GM12801 (cell line): ENCODE measurements around the gene CLDN11.

ENCODE experiments used
- TF ChIP-seq, protein P1 (sequence below): IDR thresholded peaks from one replicate; pipeline ENCODE4 v1.5.1; 2011; ENCODE audit warnings: control low read depth; ENCODE audit not compliant: insufficient read length; ENCODE audit errors: extremely low read depth

Gene CLDN11

DNA sequence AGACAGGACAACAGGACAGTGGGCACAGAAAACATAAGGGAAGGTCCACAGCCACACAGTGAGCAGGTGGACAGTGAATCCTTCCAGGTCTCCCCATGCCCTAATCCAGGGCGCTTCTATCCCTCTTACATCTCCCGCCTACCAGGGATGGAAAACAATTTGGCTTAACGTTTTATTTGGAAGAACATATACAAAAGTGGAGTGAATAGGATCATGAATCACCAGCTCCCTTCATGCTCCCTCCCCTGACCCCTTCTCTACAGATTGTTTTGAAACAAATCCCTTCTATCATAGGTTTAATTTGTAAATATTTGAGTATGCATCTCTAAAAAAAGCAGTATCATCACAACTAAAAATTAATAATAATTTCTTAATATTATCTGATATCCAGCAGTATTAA lies 52.5 kb downstream of the CLDN11 start:
- TF ChIP-seq, protein P1, sequence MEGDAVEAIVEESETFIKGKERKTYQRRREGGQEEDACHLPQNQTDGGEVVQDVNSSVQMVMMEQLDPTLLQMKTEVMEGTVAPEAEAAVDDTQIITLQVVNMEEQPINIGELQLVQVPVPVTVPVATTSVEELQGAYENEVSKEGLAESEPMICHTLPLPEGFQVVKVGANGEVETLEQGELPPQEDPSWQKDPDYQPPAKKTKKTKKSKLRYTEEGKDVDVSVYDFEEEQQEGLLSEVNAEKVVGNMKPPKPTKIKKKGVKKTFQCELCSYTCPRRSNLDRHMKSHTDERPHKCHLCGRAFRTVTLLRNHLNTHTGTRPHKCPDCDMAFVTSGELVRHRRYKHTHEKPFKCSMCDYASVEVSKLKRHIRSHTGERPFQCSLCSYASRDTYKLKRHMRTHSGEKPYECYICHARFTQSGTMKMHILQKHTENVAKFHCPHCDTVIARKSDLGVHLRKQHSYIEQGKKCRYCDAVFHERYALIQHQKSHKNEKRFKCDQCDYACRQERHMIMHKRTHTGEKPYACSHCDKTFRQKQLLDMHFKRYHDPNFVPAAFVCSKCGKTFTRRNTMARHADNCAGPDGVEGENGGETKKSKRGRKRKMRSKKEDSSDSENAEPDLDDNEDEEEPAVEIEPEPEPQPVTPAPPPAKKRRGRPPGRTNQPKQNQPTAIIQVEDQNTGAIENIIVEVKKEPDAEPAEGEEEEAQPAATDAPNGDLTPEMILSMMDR: no peak

DNA sequence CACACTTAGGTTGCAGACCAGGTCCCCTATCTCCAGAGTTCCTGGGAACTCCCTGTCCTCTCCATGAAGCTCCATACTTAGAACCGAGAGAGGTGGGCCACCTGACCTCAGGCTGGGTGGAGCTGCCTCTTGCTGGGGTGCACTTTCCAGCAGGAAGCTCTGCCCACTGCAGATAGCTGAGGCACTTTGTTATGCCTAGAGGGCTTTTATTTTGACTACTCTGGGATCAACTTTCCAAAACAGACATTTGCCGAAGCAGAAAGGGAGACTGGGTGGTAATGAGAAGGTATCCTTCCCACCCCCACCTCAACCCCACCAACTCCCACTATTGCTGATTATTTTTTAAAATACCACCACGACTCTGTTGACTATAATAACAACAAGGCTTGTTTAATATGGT lies 54.7 kb downstream of the CLDN11 start:
- TF ChIP-seq, protein P1: no peak

DNA sequence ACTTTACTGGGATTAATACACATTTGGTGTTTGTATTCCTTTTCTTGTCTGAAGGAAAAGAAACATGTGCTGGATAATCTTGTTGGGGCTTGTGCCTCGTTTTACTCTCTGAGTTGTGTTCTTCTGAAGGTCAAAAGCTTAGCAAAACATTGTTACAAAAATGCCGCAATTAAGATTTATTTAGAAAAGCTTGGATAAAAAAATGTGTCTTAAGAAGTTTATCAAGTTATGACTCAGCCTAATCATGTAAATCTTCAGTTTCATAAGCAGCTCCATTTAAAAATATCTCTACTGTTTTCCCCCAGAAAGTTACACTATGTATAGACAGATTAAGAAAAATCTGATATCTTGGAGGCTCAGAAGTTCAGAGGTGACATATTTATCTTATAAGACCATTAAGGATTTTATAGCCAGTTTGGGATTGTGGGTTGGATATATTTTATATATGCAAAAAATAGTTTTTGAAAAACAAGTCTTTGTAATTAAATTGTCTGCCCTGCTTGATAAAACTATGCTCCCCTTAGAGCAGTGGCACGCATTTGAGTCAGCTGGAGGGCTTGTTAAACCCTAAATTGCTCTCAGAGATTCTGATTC lies 56.5 kb downstream of the CLDN11 start:
- TF ChIP-seq, protein P1: no peak

DNA sequence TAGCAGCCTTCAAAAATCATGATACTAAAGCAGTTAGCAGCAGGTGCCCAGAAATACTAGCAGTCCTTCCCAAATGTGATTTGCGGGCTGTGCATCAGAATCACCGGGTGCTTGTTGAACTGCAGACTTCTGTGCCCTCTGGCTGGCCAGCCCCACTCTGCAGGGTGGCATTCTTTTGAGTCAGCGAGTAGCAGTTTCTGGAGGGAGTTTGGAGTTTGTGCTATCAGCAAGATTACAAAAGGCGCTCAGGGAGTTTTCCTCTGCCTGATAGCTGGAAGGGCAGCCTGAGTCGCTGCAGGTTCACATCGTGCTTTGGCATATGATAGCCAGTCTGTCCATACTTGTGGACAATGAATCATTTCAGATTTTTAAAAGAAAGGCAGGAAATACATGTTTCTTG lies 57.6 kb downstream of the CLDN11 start:
- TF ChIP-seq, protein P1: no peak

DNA sequence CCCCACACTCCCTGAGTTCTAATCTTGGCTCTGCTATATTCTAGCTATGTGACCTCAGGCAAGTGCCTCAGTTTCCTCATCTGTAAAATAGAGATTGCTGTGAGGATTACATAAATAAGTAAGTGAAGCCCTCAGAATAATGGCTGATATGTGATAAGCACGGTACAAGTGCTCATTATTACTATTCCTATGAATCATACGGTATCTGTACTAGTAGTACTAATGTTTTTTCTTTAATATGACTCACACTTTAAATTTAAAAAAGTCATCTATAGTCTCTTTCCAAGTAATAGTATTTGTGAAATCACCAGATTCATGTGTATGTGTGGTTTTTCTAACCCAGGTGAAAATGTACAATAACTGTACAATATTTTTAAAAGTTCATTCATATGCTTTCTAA lies 58.7 kb downstream of the CLDN11 start:
- TF ChIP-seq, protein P1: no peak

DNA sequence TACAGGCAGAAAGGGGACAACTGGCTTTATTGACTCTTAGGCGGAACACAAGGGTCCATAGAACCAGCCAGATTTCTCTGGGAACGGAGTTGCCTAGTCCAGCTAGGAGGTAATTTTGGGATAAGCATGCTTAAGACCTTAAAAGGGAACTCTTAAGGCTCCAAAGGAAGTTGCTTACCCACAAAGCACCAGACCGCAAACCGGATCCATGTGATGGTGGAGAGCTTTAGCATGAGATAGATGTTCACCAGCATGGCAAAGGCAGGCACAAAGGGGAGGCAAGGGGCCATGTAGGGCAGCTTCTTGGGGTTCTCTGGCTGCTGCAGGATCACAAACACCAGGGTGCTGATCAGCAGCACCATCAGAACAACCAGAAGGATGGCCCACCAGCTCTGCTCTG lies 61.4 kb downstream of the CLDN11 start:
- TF ChIP-seq, protein P1: no peak

DNA sequence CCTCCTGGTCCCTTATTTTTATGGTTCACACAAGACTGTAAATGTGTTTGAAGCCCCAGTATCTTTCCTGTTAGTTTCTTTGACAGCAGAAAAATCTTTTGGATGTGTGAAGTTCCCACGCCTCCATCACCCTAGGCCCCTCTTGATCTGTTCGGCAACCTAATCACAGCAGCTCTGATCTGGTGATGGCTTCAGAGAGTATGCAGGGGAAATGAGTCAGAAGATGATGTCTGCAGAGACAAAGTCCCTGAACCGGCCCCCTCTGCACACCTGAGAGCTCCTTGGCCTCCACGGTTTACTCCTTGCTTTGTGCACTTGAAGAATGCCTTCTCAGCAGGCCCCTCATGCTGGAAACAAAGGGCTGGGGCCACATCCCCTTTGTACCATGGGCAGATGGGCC lies 63.5 kb downstream of the CLDN11 start:
- TF ChIP-seq, protein P1: no peak
